Mucosa of descending colon (tissue), 3 donors: ENCODE results near the gene SLC23A3. TPM values are rescaled to one million over a fixed set of nuclear protein-coding genes. Genes with fewer than 3 reads are reported as not detected.

Experiments used
- ATAC-seq: fragments of 200-7000 bp; cut with Tn5 transposase; one replicate; pipeline ENCODE4 v1.9.1; 2020; ENCODE audit warnings: mild to moderate bottlenecking, moderate library complexity
- DNase-seq, 3 donors: peaks; one replicate each; pipeline ENCODE4 v3.0.0-alpha.2; 2020
- H3K36me3 ChIP-seq: fragments of 200-600 bp; one replicate; pipeline ENCODE4 v1.8.0; 2021; ENCODE audit warnings: low read depth, mild to moderate bottlenecking
- H3K4me1 ChIP-seq: fragments of 200-600 bp; one replicate; pipeline ENCODE4 v1.8.0; 2021; ENCODE audit warnings: low read depth, mild to moderate bottlenecking
- H3K4me3 ChIP-seq: fragments of 200-600 bp; one replicate; pipeline ENCODE4 v1.8.0; 2021; ENCODE audit warnings: mild to moderate bottlenecking
- H3K9me3 ChIP-seq: fragments of 200-600 bp; one replicate; pipeline ENCODE4 v1.8.0; 2021; ENCODE audit warnings: mild to moderate bottlenecking
- intact Hi-C, 2 donors: fragments of 100-400 bp; cut with DNase I in 1 of 2; cut with micrococcal nuclease in 1 of 2; formaldehyde crosslinking; loops; one replicate each; pipeline versions ENCODE4 v1.11.0 to v1.11.1; 2022; cut with DNase I, micrococcal nuclease
- total RNA-seq, 3 donors: library from RNA; stranded (reverse); fragmentation: NEBNext Ultra II Directional in 2 of 3; extraction: Animal tissue kit (Norgen Biotek cat#: 25700) in 2 of 3; gene quantifications; one replicate each; pipeline versions ENCODE4 v1.2.1 to v1.2.4, GENCODE V29; 2021 to 2023
- TF ChIP-seq, protein P1 (sequence below): fragments of 200-600 bp; IDR thresholded peaks from one replicate; pipeline ENCODE4 v1.8.0; 2022; ENCODE audit warnings: antibody characterized with exemption, mild to moderate bottlenecking
- donor health status: DM: no; HTN: no; CAD: no; lungs with moderate emphysema.
- donor health status: DM: no; HTN: no; CAD: no.
- donor health status: DM: no; HTN: yes; CAD: no.

The SLC23A3 gene
- total RNA-seq, 3 donors from 2014 or later: 5.8 to 13.6 (median 7.6) TPM

GRCh38 chr2:219215871-219216534, 46.2 kb upstream of the SLC23A3 start:
- H3K4me1 ChIP-seq: peaks cover 26% of the 10 kb centered on the region
- H3K4me3 ChIP-seq: no peak overlapping the region
- ATAC-seq (no peak), DNase-seq (no peak)
- intact Hi-C loops: loop anchor here in 1 of 2 donors (10.0 kb wide), 1 partner anchor 51 kb away; the partner anchor contains the start of gene NHEJ1
- no peaks in the 10 kb centered on the region for H3K9me3 ChIP-seq
- H3K36me3 ChIP-seq: no peaks in the 10 kb centered on the region
- TF ChIP-seq, protein P1, sequence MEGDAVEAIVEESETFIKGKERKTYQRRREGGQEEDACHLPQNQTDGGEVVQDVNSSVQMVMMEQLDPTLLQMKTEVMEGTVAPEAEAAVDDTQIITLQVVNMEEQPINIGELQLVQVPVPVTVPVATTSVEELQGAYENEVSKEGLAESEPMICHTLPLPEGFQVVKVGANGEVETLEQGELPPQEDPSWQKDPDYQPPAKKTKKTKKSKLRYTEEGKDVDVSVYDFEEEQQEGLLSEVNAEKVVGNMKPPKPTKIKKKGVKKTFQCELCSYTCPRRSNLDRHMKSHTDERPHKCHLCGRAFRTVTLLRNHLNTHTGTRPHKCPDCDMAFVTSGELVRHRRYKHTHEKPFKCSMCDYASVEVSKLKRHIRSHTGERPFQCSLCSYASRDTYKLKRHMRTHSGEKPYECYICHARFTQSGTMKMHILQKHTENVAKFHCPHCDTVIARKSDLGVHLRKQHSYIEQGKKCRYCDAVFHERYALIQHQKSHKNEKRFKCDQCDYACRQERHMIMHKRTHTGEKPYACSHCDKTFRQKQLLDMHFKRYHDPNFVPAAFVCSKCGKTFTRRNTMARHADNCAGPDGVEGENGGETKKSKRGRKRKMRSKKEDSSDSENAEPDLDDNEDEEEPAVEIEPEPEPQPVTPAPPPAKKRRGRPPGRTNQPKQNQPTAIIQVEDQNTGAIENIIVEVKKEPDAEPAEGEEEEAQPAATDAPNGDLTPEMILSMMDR: no peak

- Histone ChIP-seq H3K4me1 (peaks cover 26% of the 10 kb centered on the region), H3K36me3 (no peaks in the 10 kb centered on the region), H3K9me3 (no peaks in the 10 kb centered on the region), H3K4me3 (no peak overlapping the region)
- DNase-seq (no peak), ATAC-seq (no peak)
- TF ChIP-seq, protein P1: no peak
- intact Hi-C loops: loop anchor here in 1 of 2 donors (10.0 kb wide), 1 partner anchor 50 kb away; the partner anchor contains the start of gene NHEJ1
Measured at GRCh38 chr2:219214786-219215185, 45.0 kb upstream of the SLC23A3 start.

GRCh38 chr2:219214141-219214540, 44.3 kb upstream of the SLC23A3 start:
- intact Hi-C loops: loop anchor here in 1 of 2 donors (10.0 kb wide), 1 partner anchor 49 kb away; the partner anchor contains the start of gene NHEJ1
- DNase-seq (no peak), ATAC-seq (no peak)
- Histone ChIP-seq H3K4me3 (no peak overlapping the region), H3K36me3 (no peaks in the 10 kb centered on the region), H3K9me3 (no peaks in the 10 kb centered on the region), H3K4me1 (peaks cover 21% of the 10 kb centered on the region)
- TF ChIP-seq, protein P1: no peak

- ATAC-seq (no peak), DNase-seq (no peak)
Measured at GRCh38 chr2:219213486-219214071, 43.8 kb upstream of the SLC23A3 start.

GRCh38 chr2:219213026-219213415, 43.2 kb upstream of the SLC23A3 start:
- ATAC-seq (no peak), DNase-seq (no peak)
- Histone ChIP-seq H3K4me1 (peaks cover 15% of the 10 kb centered on the region), H3K36me3 (no peaks in the 10 kb centered on the region), H3K4me3 (no peak overlapping the region), H3K9me3 (no peaks in the 10 kb centered on the region)
- intact Hi-C loops: loop anchor here in 1 of 2 donors (10.0 kb wide), 1 partner anchor 48 kb away; the partner anchor contains the start of gene NHEJ1
- TF ChIP-seq, protein P1: no peak

More at GRCh38 chr2:219213486-219214071, 43.8 kb upstream of the SLC23A3 start:
- Histone ChIP-seq H3K9me3 (no peaks in the 10 kb centered on the region), H3K36me3 (no peaks in the 10 kb centered on the region), H3K4me1 (peaks cover 16% of the 10 kb centered on the region), H3K4me3 (no peak overlapping the region)
- TF ChIP-seq, protein P1: no peak
- intact Hi-C loops: loop anchor here in 1 of 2 donors (10.0 kb wide), 1 partner anchor 49 kb away; the partner anchor contains the start of gene NHEJ1
